GM21723 (cell line): ENCODE measurements around the gene XYLT2.

Source experiments
- ATAC-seq: cut with Tn5 transposase; IDR thresholded peaks from one replicate; pipeline ENCODE4 v1.9.1; 2021; ENCODE audit warnings: mild to moderate bottlenecking, moderate library complexity; ENCODE audit not compliant: unreplicated experiment

XYLT2 gene

GRCh38 chr17:50363217-50364060 lies 17.5 kb downstream of the XYLT2 start:
- no peak for ATAC-seq

- ATAC-seq: no peak
These were observed 18.1 kb downstream of the XYLT2 start for GRCh38 chr17:50364061-50364458.

- ATAC-seq: no peak
These were observed 18.8 kb downstream of the XYLT2 start for GRCh38 chr17:50364715-50365114.

GRCh38 chr17:50365165-50365564 lies 19.2 kb downstream of the XYLT2 start:
- no peak for ATAC-seq

- no peak for ATAC-seq
These were observed 19.9 kb downstream of the XYLT2 start for GRCh38 chr17:50365649-50366393.

- no peak for ATAC-seq
These were observed 21.5 kb downstream of the XYLT2 start for GRCh38 chr17:50367401-50367800.

GRCh38 chr17:50370052-50370451 lies 24.1 kb downstream of the XYLT2 start:
- no peak for ATAC-seq

- no peak for ATAC-seq
These were observed 25.6 kb downstream of the XYLT2 start for GRCh38 chr17:50371526-50371925.

GRCh38 chr17:50372222-50372757 lies 26.4 kb downstream of the XYLT2 start:
- ATAC-seq: no peak

- peak; percentile 87 for ATAC-seq
These were observed 27.0 kb downstream of the XYLT2 start, which contains the start of the genes EME1 and MRPL27 for GRCh38 chr17:50372758-50373556. Gene EME1, plus strand, starts transcription at chr17:50373229. Its CDS starts 1,980 bp downstream, at chr17:50375209. Gene MRPL27, minus strand, starts transcription at chr17:50373184. Its CDS starts 14 bp downstream, at chr17:50373170.

GRCh38 chr17:50373705-50374104 lies 27.8 kb downstream of the XYLT2 start:
- ATAC-seq: no peak

- ATAC-seq: no peak
These were observed 30.1 kb downstream of the XYLT2 start for GRCh38 chr17:50375858-50376538.

GRCh38 chr17:50379351-50380132 lies 33.6 kb downstream of the XYLT2 start:
- no peak for ATAC-seq

GRCh38 chr17:50380369-50381259 lies 34.7 kb downstream of the XYLT2 start:
- no peak for ATAC-seq

GRCh38 chr17:50381260-50381815 lies 35.4 kb downstream of the XYLT2 start:
- no peak for ATAC-seq

GRCh38 chr17:50381920-50382319 lies 36.0 kb downstream of the XYLT2 start:
- no peak for ATAC-seq

GRCh38 chr17:50382931-50383330 lies 37.0 kb downstream of the XYLT2 start:
- ATAC-seq: no peak

- ATAC-seq: no peak
These were observed 40.6 kb downstream of the XYLT2 start for GRCh38 chr17:50386510-50386909.
